Endodermal cell (in vitro differentiated cells): ENCODE measurements around the gene SGPL1. TPM values are rescaled to one million over a fixed set of nuclear protein-coding genes. Genes with fewer than 3 reads are reported as not detected.

Experiments
- DNase-seq: peaks from one replicate; pipeline ENCODE4 v3.0.0-alpha.2; 2017
- H3K27ac ChIP-seq: 2 replicates; pipeline ENCODE4 v1.5.1; 2013; ENCODE audit warnings: mild to moderate bottlenecking, low read depth, low read length, moderate library complexity
- H3K27me3 ChIP-seq: 2 replicates; pipeline ENCODE4 v1.6.1; 2013; ENCODE audit warnings: mild to moderate bottlenecking, low read length, moderate library complexity; ENCODE audit not compliant: insufficient read depth, control insufficient read depth, poor library complexity, severe bottlenecking
- H3K36me3 ChIP-seq: 2 replicates; pipeline ENCODE4 v1.7.0; 2013; ENCODE audit warnings: mild to moderate bottlenecking, low read length, moderate library complexity; ENCODE audit not compliant: control insufficient read depth, insufficient read depth
- H3K4me1 ChIP-seq: one replicate; pipeline ENCODE4 v1.7.0; 2013; ENCODE audit warnings: low read length; ENCODE audit not compliant: control insufficient read depth, insufficient read depth
- H3K4me3 ChIP-seq: 2 replicates; pipeline ENCODE4 v1.5.1; 2013; ENCODE audit warnings: mild to moderate bottlenecking, low read length, moderate library complexity
- H3K9ac ChIP-seq: 2 replicates; pipeline ENCODE4 v1.6.1; 2013; ENCODE audit warnings: mild to moderate bottlenecking, low read length, moderate library complexity; ENCODE audit not compliant: poor library complexity, severe bottlenecking; ENCODE audit errors: extremely low read depth
- H3K9me3 ChIP-seq: 2 replicates; pipeline ENCODE4 v1.6.1; 2013; ENCODE audit warnings: mild to moderate bottlenecking, low read length, moderate library complexity; ENCODE audit not compliant: control insufficient read depth
- H3K27ac Mint-ChIP-seq: 2 replicates; pipeline ENCODE4 v1.8.0; 2020; ENCODE audit warnings: mixed read lengths
- H3K27me3 Mint-ChIP-seq: 2 replicates; pipeline ENCODE4 v1.8.0; 2021; ENCODE audit warnings: mild to moderate bottlenecking, mixed read lengths; ENCODE audit not compliant: insufficient read depth
- H3K36me3 Mint-ChIP-seq: 2 replicates; pipeline ENCODE4 v1.8.0; 2020; ENCODE audit warnings: low read depth, mixed read lengths
- H3K4me1 Mint-ChIP-seq: 2 replicates; pipeline ENCODE4 v1.8.0; 2020; ENCODE audit warnings: mixed read lengths
- H3K4me3 Mint-ChIP-seq: 2 replicates; pipeline ENCODE4 v1.8.0; 2020; ENCODE audit warnings: mild to moderate bottlenecking, moderate library complexity, mixed read lengths
- H3K9me3 Mint-ChIP-seq: 2 replicates; pipeline ENCODE4 v1.8.0; 2020; ENCODE audit warnings: mild to moderate bottlenecking, mixed read lengths
- WGBS, 2 experiments: methylation state at CpG; one replicate each; pipeline versions ENCODE4 v1.1.5 to v1.1.7; 2013; ENCODE audit warnings: missing lambda C conversion rate in 2 of 2, mixed read lengths in 1 of 2; ENCODE audit not compliant: insufficient coverage in 1 of 2, insufficient read length in 1 of 2; 5-methylcytosine and 5-hydroxymethylcytosine counted together
- total RNA-seq, 2 donors: library from RNA; stranded (reverse); fragmentation: NEBNext Ultra II Directional in 1 of 2; extraction: Animal tissue kit (Norgen Biotek cat#: 25700) in 1 of 2; gene quantifications; 2 replicates in 1 of 2; 3 replicates in 1 of 2; pipeline ENCODE4 v1.2.1, GENCODE V29; 2021
- TF ChIP-seq, protein P1 (sequence below): fragments of 200-600 bp; sonication (generic); conservative IDR thresholded peaks from 2 replicates; pipeline ENCODE4 v1.5.0; 2021; ENCODE audit warnings: antibody characterized with exemption, mild to moderate bottlenecking

Gene SGPL1
- total RNA-seq, 2 donors from 2014 or later, result 95.4 to 103 TPM

DNA sequence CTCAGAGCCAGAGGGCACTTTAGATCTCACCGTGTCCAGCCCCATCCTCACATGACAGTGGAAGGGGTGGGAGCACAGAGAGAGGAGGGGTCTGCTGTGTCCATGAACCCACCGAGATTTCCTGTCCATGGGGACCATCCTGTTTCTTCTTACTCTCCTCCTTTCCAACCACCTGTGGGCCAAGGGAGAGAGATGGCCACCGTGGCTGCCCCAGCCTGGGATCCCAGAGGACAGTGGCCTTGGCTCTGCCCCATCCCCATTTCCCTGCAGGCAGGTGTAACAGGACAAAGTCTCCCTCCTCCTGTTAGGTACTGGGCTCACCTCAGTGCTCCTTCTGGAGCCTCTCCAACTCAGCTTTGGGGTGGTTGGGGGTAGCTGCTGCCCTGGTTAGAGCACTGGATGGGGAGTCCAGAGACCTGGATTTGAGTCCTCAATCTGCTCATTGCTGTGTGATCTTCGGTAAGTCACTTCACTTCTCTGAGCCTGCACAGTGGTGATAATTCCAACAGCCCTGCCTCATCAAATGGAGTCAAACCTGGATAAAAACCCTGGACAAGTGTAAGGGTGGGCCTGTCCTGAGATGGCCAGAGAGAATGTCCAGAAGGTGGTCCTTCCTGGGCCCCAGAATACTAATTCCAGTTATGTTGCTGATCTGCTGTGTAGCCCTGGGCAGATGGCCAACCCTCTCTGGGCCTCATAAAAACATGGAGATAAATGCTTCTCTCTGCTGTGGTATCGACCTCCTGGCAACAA, 90.5 kb downstream of the SGPL1 start:
- Histone ChIP-seq H3K27me3 (no peaks in the 10 kb centered on the region), H3K4me3 (no peak overlapping the region), H3K9ac (no peak overlapping the region), H3K4me1 (peaks cover 4% of the 10 kb centered on the region), H3K36me3 (no peaks in the 10 kb centered on the region), H3K9me3 (no peaks in the 10 kb centered on the region), H3K27ac (no peak overlapping the region)
- no peak for DNase-seq
- Mint-ChIP-seq H3K27me3 (no peaks in the 10 kb centered on the region), H3K36me3 (no peaks in the 10 kb centered on the region), H3K27ac (peak overlapping the region; percentile 9), H3K9me3 (no peaks in the 10 kb centered on the region), H3K4me3 (no peak overlapping the region), H3K4me1 (peaks cover 34% of the 10 kb centered on the region)
- TF ChIP-seq, protein P1, sequence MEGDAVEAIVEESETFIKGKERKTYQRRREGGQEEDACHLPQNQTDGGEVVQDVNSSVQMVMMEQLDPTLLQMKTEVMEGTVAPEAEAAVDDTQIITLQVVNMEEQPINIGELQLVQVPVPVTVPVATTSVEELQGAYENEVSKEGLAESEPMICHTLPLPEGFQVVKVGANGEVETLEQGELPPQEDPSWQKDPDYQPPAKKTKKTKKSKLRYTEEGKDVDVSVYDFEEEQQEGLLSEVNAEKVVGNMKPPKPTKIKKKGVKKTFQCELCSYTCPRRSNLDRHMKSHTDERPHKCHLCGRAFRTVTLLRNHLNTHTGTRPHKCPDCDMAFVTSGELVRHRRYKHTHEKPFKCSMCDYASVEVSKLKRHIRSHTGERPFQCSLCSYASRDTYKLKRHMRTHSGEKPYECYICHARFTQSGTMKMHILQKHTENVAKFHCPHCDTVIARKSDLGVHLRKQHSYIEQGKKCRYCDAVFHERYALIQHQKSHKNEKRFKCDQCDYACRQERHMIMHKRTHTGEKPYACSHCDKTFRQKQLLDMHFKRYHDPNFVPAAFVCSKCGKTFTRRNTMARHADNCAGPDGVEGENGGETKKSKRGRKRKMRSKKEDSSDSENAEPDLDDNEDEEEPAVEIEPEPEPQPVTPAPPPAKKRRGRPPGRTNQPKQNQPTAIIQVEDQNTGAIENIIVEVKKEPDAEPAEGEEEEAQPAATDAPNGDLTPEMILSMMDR, result no peak
- WGBS, 2 experiments, result 90 to 100% methylated on average over 1 to 5 of the region's 5 CpGs

DNA sequence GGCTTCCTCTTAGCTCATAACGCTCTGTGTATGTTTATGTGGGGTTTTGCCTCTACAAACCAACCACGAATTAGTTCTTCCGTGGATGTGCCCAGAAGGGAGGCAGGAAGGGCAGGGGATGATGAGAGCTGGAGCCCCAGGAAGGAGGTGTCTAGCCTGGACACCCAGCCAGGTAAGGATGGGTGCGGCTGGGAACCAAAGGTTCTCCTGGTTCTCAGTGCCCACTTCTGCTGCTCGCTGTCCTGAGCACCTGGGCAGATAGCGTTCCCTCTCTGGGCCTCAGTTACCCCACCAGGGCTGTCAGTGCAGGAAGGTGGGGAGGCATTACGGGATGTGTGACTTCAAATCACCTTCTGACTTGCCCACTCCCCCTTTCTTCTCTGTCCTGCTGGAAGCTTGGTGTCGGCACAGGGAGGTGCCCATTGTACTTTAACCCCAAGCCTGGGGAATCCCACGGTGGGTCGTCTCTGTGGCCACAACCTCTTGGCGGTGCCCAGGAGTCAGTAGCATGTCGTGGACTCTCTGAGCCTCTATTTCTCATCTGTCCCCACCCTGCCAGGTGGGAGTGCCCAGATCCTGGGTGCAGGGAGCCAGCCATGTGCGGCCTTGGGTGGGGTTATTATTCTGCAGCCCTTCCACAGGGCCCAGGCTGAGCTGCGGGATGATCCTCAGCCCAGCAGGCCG, 91.3 kb downstream of the SGPL1 start:
- 89 to 91% methylated on average over 6 to 15 of the region's 15 CpGs for WGBS, 2 experiments
- Histone ChIP-seq H3K27ac (no peak overlapping the region), H3K9ac (no peak overlapping the region), H3K27me3 (no peaks in the 10 kb centered on the region), H3K4me3 (no peak overlapping the region), H3K4me1 (peaks cover 4% of the 10 kb centered on the region), H3K9me3 (no peaks in the 10 kb centered on the region), H3K36me3 (no peaks in the 10 kb centered on the region)
- DNase-seq, result no peak
- Mint-ChIP-seq H3K27ac (no peak overlapping the region), H3K36me3 (no peaks in the 10 kb centered on the region), H3K4me1 (peaks cover 29% of the 10 kb centered on the region), H3K9me3 (peaks cover 1% of the 10 kb centered on the region), H3K27me3 (no peaks in the 10 kb centered on the region), H3K4me3 (no peak overlapping the region)
- TF ChIP-seq, protein P1, result no peak

DNA sequence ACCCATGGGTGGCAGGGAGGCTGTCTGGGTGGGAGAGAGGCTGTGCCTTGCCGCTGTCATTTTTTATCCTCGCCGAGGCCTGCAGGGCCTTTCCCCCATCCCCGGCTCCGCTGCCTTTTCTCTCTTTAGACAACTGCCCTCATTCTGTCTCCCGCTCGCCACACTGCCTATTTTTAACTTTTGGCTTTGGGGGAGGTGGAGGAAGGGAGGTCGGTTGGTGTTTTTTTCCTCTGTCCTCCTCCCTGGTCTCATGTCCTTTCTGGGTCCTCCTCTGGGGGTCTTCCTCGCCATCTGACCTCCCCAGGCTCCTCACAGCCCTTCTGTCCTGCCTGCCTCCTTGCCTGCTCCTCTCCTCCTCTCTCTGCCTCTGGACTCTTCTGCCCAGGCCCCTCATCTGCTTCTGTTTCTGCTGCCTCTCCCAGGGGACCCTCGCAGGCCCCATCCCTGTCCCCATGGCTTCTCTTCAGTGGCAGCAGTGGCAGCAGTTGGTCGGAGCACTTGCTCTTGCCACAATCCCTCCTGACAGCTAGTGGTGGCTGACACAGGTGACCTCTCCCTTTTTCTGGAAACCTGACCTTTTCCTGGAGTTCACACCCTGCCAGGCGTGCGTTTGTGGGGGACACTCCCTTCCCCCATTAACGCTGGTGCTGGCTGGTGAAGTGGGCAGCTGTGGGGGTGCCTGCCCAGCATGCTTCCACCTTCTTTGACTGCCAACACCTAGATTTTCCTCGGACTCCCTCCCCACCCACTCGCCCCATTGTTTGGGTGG, 92.1 kb downstream of the SGPL1 start:
- H3K4me3 Mint-ChIP-seq, result no peak overlapping the region
- TF ChIP-seq, protein P1, result no peak
- H3K36me3 Mint-ChIP-seq, result no peaks in the 10 kb centered on the region
- Histone ChIP-seq H3K27me3 (no peaks in the 10 kb centered on the region), H3K4me3 (no peak overlapping the region), H3K36me3 (no peaks in the 10 kb centered on the region), H3K9ac (no peak overlapping the region), H3K9me3 (no peaks in the 10 kb centered on the region), H3K27ac (no peak overlapping the region), H3K4me1 (peaks cover 4% of the 10 kb centered on the region)
- no peak for DNase-seq
- H3K27me3 Mint-ChIP-seq, result no peaks in the 10 kb centered on the region
- 86 to 92% methylated on average over 5 to 14 of the region's 16 CpGs for WGBS, 2 experiments
- H3K27ac Mint-ChIP-seq, result no peak overlapping the region
- peaks cover 2% of the 10 kb centered on the region for H3K9me3 Mint-ChIP-seq
- H3K4me1 Mint-ChIP-seq, result peaks cover 27% of the 10 kb centered on the region
